H9 (cell line): ENCODE data around the gene PHF10. TPM values are rescaled to one million over a fixed set of nuclear protein-coding genes. Genes with fewer than 3 reads are reported as not detected.

Source experiments
- DNase-seq: peaks from one replicate; pipeline ENCODE4 v3.0.0-alpha.2; 2017
- H2AFZ ChIP-seq: one replicate; pipeline ENCODE4 v1.6.1; 2013; ENCODE audit warnings: mild to moderate bottlenecking, low read length, control low read depth, moderate library complexity
- H2AK5ac ChIP-seq: 2 replicates; pipeline ENCODE4 v1.6.1; 2013; ENCODE audit warnings: low read length, control low read depth, mixed read lengths; ENCODE audit not compliant: insufficient read length
- H2BK120ac ChIP-seq: one replicate; pipeline ENCODE4 v1.6.1; 2013; ENCODE audit warnings: low read depth, mild to moderate bottlenecking, low read length, control low read depth, inconsistent platforms; ENCODE audit not compliant: poor library complexity, severe bottlenecking
- H2BK12ac ChIP-seq: 2 replicates; pipeline ENCODE4 v1.6.1; 2013; ENCODE audit warnings: low read length, control low read depth, mixed read lengths, low read depth; ENCODE audit not compliant: insufficient read length
- H2BK15ac ChIP-seq: 2 replicates; pipeline ENCODE4 v1.6.1; 2013; ENCODE audit warnings: low read depth, low read length, control low read depth
- H2BK20ac ChIP-seq: one replicate; pipeline ENCODE4 v1.6.1; 2013; ENCODE audit warnings: low read depth, mild to moderate bottlenecking, low read length, control low read depth, inconsistent platforms; ENCODE audit not compliant: poor library complexity, severe bottlenecking
- H2BK5ac ChIP-seq: 2 replicates; pipeline ENCODE4 v1.6.1; 2013; ENCODE audit warnings: low read length, control low read depth, mixed read lengths; ENCODE audit not compliant: insufficient read length
- H3K14ac ChIP-seq: 2 replicates; pipeline ENCODE4 v1.6.1; 2013; ENCODE audit warnings: low read length, control low read depth; ENCODE audit not compliant: insufficient read depth
- H3K18ac ChIP-seq: 2 replicates; pipeline ENCODE4 v1.6.1; 2013; ENCODE audit warnings: low read depth, mild to moderate bottlenecking, mixed read lengths, low read length, control low read depth; ENCODE audit not compliant: insufficient read length
- H3K23ac ChIP-seq: 2 replicates; pipeline ENCODE4 v1.6.1; 2013; ENCODE audit warnings: low read length, control low read depth, mixed read lengths, low read depth; ENCODE audit not compliant: insufficient read length
- H3K23me2 ChIP-seq: 2 replicates; pipeline ENCODE4 v1.6.1; 2013; ENCODE audit warnings: low read depth, mild to moderate bottlenecking, mixed read lengths, low read length, control low read depth; ENCODE audit not compliant: insufficient read length, poor library complexity, severe bottlenecking
- H3K27ac ChIP-seq: 2 replicates; pipeline ENCODE4 v1.5.1; 2013; ENCODE audit warnings: low read length, control low read depth, mixed read lengths, low read depth; ENCODE audit not compliant: insufficient read length
- H3K27me3 ChIP-seq: 2 replicates; pipeline ENCODE4 v1.6.1; 2013; ENCODE audit warnings: low read length, control low read depth, inconsistent platforms; ENCODE audit not compliant: insufficient read depth
- H3K4ac ChIP-seq: 2 replicates; pipeline ENCODE4 v1.6.1; 2013; ENCODE audit warnings: low read depth, mild to moderate bottlenecking, control low read depth, inconsistent platforms, low read length, moderate library complexity
- H3K4me1 ChIP-seq: 2 replicates; pipeline ENCODE4 v1.6.1; 2013; ENCODE audit warnings: low read length, control low read depth, inconsistent platforms; ENCODE audit not compliant: insufficient read depth
- H3K4me2 ChIP-seq: 2 replicates; pipeline ENCODE4 v1.6.1; 2013; ENCODE audit warnings: low read length, control low read depth, mixed read lengths; ENCODE audit not compliant: insufficient read length, insufficient read depth
- H3K56ac ChIP-seq: 2 replicates; pipeline ENCODE4 v1.6.1; 2013; ENCODE audit warnings: low read depth, mild to moderate bottlenecking, mixed read lengths, low read length, control low read depth; ENCODE audit not compliant: insufficient read length
- H3K79me1 ChIP-seq: 2 replicates; pipeline ENCODE4 v1.6.1; 2013; ENCODE audit warnings: low read depth, mild to moderate bottlenecking, moderate library complexity, low read length, control low read depth, inconsistent platforms; ENCODE audit not compliant: insufficient read depth, poor library complexity, severe bottlenecking
- H3K79me2 ChIP-seq: 2 replicates; pipeline ENCODE4 v1.6.1; 2013; ENCODE audit warnings: low read length, control low read depth, inconsistent platforms; ENCODE audit not compliant: insufficient read depth
- H3K9ac ChIP-seq: 2 replicates; pipeline ENCODE4 v1.6.1; 2013; ENCODE audit warnings: low read length, control low read depth, mixed read lengths; ENCODE audit not compliant: insufficient read length; ENCODE audit errors: extremely low read depth
- H3K9me3 ChIP-seq: one replicate; pipeline ENCODE4 v1.6.1; 2013; ENCODE audit warnings: low read depth, low read length, inconsistent platforms; ENCODE audit not compliant: control insufficient read depth
- H3T11ph ChIP-seq: one replicate; pipeline ENCODE4 v1.6.1; 2013; ENCODE audit warnings: mild to moderate bottlenecking, low read length, control low read depth, inconsistent platforms
- H4K20me1 ChIP-seq: one replicate; pipeline ENCODE4 v1.6.1; 2013; ENCODE audit not compliant: control insufficient read depth, insufficient read length, insufficient read depth
- H4K5ac ChIP-seq: 2 replicates; pipeline ENCODE4 v1.6.1; 2013; ENCODE audit warnings: low read depth, mild to moderate bottlenecking, mixed read lengths, low read length, control low read depth; ENCODE audit not compliant: insufficient read length
- H4K8ac ChIP-seq: replicated peaks from 2 replicates; pipeline ENCODE4 v1.6.1; 2013; ENCODE audit warnings: low read length, control low read depth, mixed read lengths, low read depth; ENCODE audit not compliant: insufficient read length
- H4K91ac ChIP-seq: 2 replicates; pipeline ENCODE4 v1.6.1; 2013; ENCODE audit warnings: low read depth, mild to moderate bottlenecking, moderate library complexity, mixed read lengths, low read length, control low read depth; ENCODE audit not compliant: insufficient read length
- H3K27ac Mint-ChIP-seq, 3 experiments: 2 replicates in 2 of 3; 3 replicates in 1 of 3; pipeline ENCODE4 v1.8.0; 2020 to 2021; ENCODE audit warnings: mixed read lengths in 3 of 3, mild to moderate bottlenecking in 1 of 3, moderate library complexity in 1 of 3
- H3K27me3 Mint-ChIP-seq: 2 replicates; pipeline ENCODE4 v1.8.0; 2021; ENCODE audit warnings: low read depth, mild to moderate bottlenecking, moderate library complexity, mixed read lengths
- H3K36me3 Mint-ChIP-seq, 3 experiments: 2 replicates in 2 of 3; 3 replicates in 1 of 3; pipeline ENCODE4 v1.8.0; 2020 to 2021; ENCODE audit warnings: low read depth in 3 of 3, mixed read lengths in 3 of 3; ENCODE audit not compliant: insufficient read depth in 1 of 3
- H3K4me1 Mint-ChIP-seq, 2 experiments: 2 replicates each; pipeline ENCODE4 v1.8.0; 2020; ENCODE audit warnings: mixed read lengths in 2 of 2
- H3K4me3 Mint-ChIP-seq, 2 experiments: 2 replicates in 1 of 2; 3 replicates in 1 of 2; pipeline ENCODE4 v1.8.0; 2020 to 2021; ENCODE audit warnings: mild to moderate bottlenecking in 2 of 2, mixed read lengths in 2 of 2, moderate library complexity in 1 of 2
- H3K9me3 Mint-ChIP-seq, 2 experiments: 2 replicates in 1 of 2; 3 replicates in 1 of 2; pipeline ENCODE4 v1.8.0; 2020; ENCODE audit warnings: mild to moderate bottlenecking in 2 of 2, mixed read lengths in 2 of 2, moderate library complexity in 1 of 2
- WGBS: extraction: QIAGEN DNeasy Blood & Tissue Kit; methylation state at CpG from one replicate; pipeline ENCODE4 v1.1.7; 2013; ENCODE audit warnings: missing lambda C conversion rate, low lambda C conversion rate, mixed read lengths; ENCODE audit not compliant: insufficient read length; ENCODE audit errors: extremely low coverage; 5-methylcytosine and 5-hydroxymethylcytosine counted together
- total RNA-seq: library from RNA; stranded (reverse); gene quantifications from 2 replicates; pipeline ENCODE4 v1.2.1, GENCODE V29; 2021
- TF ChIP-seq, protein P1 (sequence below): fragments of 200-600 bp; sonication (generic); conservative IDR thresholded peaks from 3 replicates; pipeline ENCODE4 v1.8.0; 2021; ENCODE audit warnings: antibody characterized with exemption, mild to moderate bottlenecking

PHF10 gene
- total RNA-seq, 1 experiment from 2014 or later, result 59.0 TPM

DNA sequence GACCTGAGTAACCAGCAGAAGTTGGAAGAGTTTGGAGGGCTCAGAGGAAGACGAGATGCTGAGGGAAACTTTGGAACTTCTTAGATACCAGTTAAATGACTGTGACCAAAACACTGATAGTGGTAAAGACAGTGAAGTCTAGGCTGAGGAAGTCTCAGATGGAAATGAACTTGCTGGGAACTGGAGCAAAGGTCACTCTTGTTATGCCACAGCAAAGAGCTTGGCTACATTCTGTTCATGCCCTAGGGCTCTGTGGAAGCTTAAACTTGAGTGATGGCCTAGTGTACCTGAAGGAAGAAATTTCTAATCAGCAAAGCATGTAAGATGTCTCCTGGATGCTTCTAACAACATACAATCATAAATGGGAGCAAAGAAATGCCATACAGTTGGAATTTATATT, 47.2 kb downstream of the PHF10 start:
- H3K23ac ChIP-seq, result no peak overlapping the region
- H4K91ac ChIP-seq, result no peak overlapping the region
- no peaks in the 10 kb centered on the region for H3K23me2 ChIP-seq
- H2BK15ac ChIP-seq, result no peak overlapping the region
- no peak overlapping the region for H2BK20ac ChIP-seq
- H3K56ac ChIP-seq, result no peak overlapping the region
- H4K20me1 ChIP-seq, result no peaks in the 10 kb centered on the region
- Mint-ChIP-seq H3K27me3 (no peaks in the 10 kb centered on the region), H3K27ac (no peak overlapping the region), H3K9me3 (no peaks in the 10 kb centered on the region), H3K4me3 (no peak overlapping the region), H3K36me3 (peaks cover 42 to 65% (median 63%) of the 10 kb centered on the region in 3 experiments), H3K4me1 (peaks cover 9% of the 10 kb centered on the region in 2 experiments)
- no peak overlapping the region for H4K8ac ChIP-seq
- H2BK120ac ChIP-seq, result no peak overlapping the region
- H2AFZ ChIP-seq, result no peak overlapping the region
- H3K79me1 ChIP-seq, result peaks cover 4% of the 10 kb centered on the region
- H3K79me2 ChIP-seq, result no peaks in the 10 kb centered on the region
- H4K5ac ChIP-seq, result no peak overlapping the region
- H3T11ph ChIP-seq, result no peak overlapping the region
- H3K27me3 ChIP-seq, result no peaks in the 10 kb centered on the region
- no peak overlapping the region for H3K27ac ChIP-seq
- H2BK5ac ChIP-seq, result no peak overlapping the region
- TF ChIP-seq, protein P1, sequence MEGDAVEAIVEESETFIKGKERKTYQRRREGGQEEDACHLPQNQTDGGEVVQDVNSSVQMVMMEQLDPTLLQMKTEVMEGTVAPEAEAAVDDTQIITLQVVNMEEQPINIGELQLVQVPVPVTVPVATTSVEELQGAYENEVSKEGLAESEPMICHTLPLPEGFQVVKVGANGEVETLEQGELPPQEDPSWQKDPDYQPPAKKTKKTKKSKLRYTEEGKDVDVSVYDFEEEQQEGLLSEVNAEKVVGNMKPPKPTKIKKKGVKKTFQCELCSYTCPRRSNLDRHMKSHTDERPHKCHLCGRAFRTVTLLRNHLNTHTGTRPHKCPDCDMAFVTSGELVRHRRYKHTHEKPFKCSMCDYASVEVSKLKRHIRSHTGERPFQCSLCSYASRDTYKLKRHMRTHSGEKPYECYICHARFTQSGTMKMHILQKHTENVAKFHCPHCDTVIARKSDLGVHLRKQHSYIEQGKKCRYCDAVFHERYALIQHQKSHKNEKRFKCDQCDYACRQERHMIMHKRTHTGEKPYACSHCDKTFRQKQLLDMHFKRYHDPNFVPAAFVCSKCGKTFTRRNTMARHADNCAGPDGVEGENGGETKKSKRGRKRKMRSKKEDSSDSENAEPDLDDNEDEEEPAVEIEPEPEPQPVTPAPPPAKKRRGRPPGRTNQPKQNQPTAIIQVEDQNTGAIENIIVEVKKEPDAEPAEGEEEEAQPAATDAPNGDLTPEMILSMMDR, result no peak
- WGBS, result no CpG with 5 or more reads among the region's 1 CpG
- H2AK5ac ChIP-seq, result no peak overlapping the region
- no peaks in the 10 kb centered on the region; the same call in 1 of the 2 replicates for H3K4me1 ChIP-seq
- H3K4ac ChIP-seq, result no peak overlapping the region
- no peak overlapping the region for H3K9ac ChIP-seq
- H3K14ac ChIP-seq, result no peak overlapping the region
- H3K4me2 ChIP-seq, result no peak overlapping the region
- H3K9me3 ChIP-seq, result no peaks in the 10 kb centered on the region
- H3K18ac ChIP-seq, result no peak overlapping the region
- H2BK12ac ChIP-seq, result no peak overlapping the region
- DNase-seq, result no peak
